ENCODE results near the gene RGS14.
A peak's percentile ranks its signal among the peaks of the same experiment; 100 is the strongest.

Gene RGS14

DNA sequence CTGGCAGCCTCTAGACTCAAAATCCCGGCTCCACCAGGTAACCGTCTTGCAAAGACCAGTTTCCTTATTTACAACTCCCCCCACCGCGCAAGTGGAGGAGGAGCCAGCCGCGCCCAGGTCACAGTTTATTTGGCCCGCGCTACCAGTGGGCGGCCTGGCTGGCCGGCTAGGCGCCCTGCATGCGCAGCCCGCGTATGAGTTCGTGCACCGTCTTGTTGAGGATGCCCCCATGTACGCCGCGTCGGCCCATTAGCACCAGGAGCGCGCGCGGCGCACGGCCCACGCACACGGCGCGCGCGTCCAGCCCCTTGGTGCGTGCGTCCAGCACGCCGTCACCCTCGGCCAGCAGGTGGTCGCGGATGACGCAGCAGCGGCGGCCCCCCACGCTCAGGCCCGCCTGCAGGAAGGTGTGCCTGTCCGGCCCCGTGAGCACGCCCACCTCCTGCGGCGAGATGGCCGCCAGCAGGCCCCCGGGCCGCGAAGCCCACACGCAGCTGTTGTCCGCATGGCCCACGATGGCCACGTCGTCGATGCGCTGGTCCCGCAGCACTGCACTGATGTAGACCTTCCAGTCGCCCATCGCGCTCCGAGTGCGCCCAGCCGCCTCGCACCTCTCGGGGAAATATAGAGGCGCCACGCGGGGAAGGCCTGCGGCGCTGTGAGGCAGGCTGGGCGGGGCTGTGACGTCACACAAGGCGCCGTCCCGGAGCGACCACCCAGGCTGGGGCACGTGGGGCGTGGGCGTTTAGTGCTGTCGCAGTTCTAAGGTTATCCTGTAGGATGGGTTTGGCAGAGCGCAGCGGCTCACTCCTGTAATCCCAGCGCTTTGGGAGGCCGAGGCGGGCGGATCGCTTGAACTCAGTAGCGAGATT lies 42.5 kb downstream of the RGS14 start, which contains the start of gene PFN3:
Gene PFN3, minus strand, starts transcription at position 665 of the 872 bp plus-strand sequence. Its CDS starts 85 bp downstream, at position 580.
- peak within 1 kb of the TSS; percentile 96 for H3K27ac ChIP-seq
- TF ChIP-seq ZFX (IDR thresholded peaks at IDR 0.05; ENCODE audit: borderline replicate concordance) = no peak
- TF ChIP-seq, protein P1, sequence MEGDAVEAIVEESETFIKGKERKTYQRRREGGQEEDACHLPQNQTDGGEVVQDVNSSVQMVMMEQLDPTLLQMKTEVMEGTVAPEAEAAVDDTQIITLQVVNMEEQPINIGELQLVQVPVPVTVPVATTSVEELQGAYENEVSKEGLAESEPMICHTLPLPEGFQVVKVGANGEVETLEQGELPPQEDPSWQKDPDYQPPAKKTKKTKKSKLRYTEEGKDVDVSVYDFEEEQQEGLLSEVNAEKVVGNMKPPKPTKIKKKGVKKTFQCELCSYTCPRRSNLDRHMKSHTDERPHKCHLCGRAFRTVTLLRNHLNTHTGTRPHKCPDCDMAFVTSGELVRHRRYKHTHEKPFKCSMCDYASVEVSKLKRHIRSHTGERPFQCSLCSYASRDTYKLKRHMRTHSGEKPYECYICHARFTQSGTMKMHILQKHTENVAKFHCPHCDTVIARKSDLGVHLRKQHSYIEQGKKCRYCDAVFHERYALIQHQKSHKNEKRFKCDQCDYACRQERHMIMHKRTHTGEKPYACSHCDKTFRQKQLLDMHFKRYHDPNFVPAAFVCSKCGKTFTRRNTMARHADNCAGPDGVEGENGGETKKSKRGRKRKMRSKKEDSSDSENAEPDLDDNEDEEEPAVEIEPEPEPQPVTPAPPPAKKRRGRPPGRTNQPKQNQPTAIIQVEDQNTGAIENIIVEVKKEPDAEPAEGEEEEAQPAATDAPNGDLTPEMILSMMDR (IDR thresholded peaks at IDR 0.05) = no peak

DNA sequence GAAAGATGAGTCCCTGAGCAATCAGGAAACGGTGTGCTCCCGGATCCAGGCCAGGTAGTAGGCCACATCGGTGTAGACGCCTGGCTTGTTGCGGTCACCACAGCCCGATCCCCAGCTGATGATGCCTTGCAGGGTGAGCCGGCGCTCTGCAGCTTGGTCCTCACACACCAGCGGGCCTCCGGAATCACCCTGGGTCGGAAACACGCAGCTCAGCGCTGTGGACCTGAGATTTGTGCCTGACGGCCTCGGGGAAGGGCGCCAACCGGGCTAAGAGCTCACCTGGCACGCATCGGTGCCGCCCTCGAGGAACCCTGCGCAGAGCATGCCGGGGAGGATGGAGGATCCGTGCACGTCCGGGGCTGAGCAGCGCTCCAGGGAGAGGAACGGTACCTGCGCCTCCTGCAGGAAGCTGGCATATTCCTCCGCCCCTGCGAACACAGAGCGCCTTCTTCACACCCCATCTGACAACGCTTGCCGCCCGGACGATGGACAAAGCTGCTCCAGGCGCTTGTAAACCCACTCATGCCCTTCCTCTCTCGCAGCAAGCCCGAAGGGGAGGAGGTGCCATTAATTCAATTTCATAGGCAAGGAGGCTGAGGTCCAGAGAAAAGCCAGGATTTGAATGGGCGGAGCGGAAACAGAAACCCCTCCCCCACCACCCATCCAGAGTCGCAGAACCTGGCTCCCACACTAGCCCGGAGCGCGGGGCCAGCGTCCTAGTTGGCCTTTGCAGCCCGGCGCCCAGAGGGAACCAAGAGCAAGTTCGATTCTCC lies 44.7 kb downstream of the RGS14 start:
- H3K27ac ChIP-seq = peak overlapping the region; percentile 96
- TF ChIP-seq, protein P1 (IDR thresholded peaks at IDR 0.05) = peak; percentile 72
- no peak for TF ChIP-seq ZFX (IDR thresholded peaks at IDR 0.05; ENCODE audit: borderline replicate concordance)

DNA sequence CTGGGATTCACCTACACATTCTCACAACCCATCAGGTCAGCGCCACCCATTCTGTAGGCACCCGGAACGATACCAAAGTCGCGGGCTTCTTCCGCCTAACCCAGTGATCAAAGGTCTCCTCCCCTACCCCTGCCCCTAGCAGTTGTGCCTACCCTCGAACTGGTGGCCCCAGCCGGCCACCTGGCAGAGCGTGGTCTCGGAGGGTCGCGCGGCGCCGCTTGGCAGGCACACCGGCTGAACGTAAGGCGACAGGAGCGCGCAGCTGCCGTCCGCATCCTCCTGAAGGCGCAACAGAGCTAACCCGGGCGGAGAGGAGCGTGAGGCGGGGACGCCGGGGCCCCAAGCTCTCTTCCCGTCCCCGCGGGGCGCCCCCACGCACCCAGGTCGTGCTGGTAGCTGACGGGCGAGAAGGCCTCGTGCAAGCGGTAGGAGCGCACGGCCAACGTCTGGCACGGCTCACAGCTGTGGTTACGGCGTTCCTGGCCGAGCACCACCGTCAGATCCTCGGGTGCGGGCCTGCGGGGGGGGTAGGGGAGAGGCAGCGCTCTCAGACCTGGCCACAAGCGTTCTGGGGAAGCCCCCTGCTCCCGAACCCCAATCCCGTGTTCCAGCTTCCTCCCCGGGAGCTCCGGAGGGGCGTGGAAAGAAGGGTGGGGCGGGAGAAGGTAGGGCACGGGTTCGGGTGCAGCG lies 45.5 kb downstream of the RGS14 start:
- peak overlapping the region; percentile 96 for H3K27ac ChIP-seq
- no peak for TF ChIP-seq ZFX (IDR thresholded peaks at IDR 0.05; ENCODE audit: borderline replicate concordance)
- TF ChIP-seq, protein P1 (IDR thresholded peaks at IDR 0.05) = no peak

DNA sequence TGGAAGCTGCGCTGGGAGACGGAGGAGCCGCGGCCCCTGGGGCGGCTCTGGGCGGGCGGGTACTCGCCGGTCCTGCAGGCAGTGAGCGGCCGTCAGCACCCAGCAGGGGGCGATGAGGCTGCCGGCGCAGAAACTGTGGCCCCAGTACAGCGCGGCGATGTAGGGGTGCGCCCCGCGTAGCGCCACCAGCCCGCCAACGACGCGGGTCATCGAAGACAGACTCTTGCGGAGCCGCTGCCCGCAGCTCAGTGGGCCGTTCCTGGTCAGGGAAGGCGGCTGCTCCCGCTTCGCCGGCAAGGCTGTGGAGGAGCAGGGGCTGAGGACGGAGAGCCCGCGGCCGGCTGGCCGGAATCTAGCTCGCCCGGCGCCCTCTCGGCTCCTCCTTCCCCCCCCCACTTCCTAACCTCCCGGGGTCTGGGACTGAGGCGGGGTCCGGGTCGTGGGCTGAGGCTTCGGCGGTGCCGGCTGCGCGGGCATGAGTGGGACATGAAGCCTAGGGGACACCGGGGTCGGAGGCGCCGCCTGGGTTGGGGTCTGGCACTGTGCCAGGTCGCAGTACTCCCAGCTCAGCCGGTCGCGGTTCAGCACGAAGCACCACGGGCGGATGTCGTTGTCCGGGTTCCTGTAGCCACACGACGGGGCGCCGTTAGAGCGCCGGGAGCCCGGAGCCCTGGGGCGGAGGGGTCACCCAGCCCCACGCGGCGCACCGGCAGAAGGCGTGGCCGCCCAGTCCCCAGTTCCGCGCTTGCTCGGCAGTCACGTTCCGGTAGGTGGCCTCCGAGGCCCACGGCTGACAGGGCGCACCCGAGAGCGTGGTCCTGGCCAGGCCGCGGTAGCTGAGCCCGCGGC lies 46.3 kb downstream of the RGS14 start:
- H3K27ac ChIP-seq = peak overlapping the region; percentile 96
- TF ChIP-seq, protein P1 (IDR thresholded peaks at IDR 0.05) = peak; percentile 65
- no peak for TF ChIP-seq ZFX (IDR thresholded peaks at IDR 0.05; ENCODE audit: borderline replicate concordance)

DNA sequence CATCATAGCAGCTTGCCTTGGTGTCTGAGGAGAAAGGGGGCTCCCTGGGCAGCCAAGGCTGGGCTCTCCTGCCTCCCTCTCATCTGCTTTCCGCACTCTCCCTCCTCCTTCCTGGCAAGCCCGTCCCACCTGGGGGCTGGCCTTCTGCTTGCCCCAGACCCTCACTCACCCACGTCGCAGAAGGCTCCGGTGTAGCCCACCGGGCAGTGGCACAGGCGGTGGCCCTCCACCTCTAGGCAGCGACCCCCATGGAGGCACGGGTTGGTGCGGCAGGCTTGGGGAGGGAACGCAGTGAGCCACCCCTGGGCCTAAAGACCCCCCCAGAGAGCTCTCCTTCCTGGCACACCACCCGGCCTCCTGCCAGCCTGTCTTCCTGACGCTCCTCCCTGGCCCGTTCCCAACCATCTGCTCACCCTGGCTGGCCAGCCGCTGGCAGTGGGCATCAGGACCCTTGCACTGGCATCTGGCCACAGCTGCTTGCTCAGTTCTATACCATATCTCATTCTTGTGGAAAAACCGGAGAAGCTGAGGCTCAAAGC lies 47.0 kb downstream of the RGS14 start:
- peak overlapping the region; percentile 96 for H3K27ac ChIP-seq
- TF ChIP-seq ZFX (IDR thresholded peaks at IDR 0.05; ENCODE audit: borderline replicate concordance) = no peak
- TF ChIP-seq, protein P1 (IDR thresholded peaks at IDR 0.05) = no peak

DNA sequence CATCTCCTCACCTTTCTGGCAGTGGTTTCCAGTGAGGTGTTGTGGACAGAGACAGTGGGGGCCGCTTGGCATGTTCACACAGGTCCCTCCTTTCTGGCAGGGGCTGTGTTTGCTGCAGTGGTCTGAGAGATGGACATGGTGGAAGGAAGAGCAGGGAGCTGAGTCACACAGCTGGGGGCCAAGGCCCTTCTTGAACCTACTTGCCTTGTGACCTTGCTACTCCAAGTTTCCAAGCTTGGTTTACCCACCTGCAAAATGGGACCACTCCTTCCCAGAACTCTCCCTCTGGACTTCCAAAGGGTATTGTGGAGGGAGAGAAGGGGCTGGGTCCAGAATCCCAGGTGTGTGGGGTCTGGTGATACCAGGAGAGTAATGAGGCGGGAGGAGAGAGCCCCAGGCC lies 47.6 kb downstream of the RGS14 start:
- H3K27ac ChIP-seq = no peak overlapping the region

More for the DNA sequence above, 47.6 kb downstream of the RGS14 start:
- TF ChIP-seq, protein P1 (IDR thresholded peaks at IDR 0.05) = no peak
- TF ChIP-seq ZFX (IDR thresholded peaks at IDR 0.05; ENCODE audit: borderline replicate concordance) = no peak
